22Rv1 (cell line): ENCODE results near the gene COL23A1.

Source experiments
- CTCF ChIP-seq: fragments of 450-650 bp; IDR thresholded peaks from 2 replicates; pipeline ENCODE4 v1.5.1; 2017; ENCODE audit warnings: mild to moderate bottlenecking
- ZFX ChIP-seq: fragments of 450-650 bp; IDR thresholded peaks from 2 replicates; pipeline ENCODE4 v1.6.1; 2017; ENCODE audit warnings: antibody characterized with exemption, borderline replicate concordance

- TF ChIP-seq CTCF (no peak), ZFX (no peak)
Measured at GRCh38 chr5:178192244-178192643, 397.9 kb downstream of the COL23A1 start.
